GM12878 (cell line): Measurements from ENCODE around the gene ADGRL3. TPM values are rescaled to one million over a fixed set of nuclear protein-coding genes. Genes with fewer than 3 reads are reported as not detected.

Experiments used
- ATAC-seq: fragments of 200-7000 bp; cut with Tn5 transposase; 3 replicates; pipeline ENCODE4 v1.9.1; 2020; ENCODE audit warnings: mild to moderate bottlenecking, moderate library complexity
- BruUV-seq: library from RNA; stranded (reverse); fragments of 400-500 nt; replicated peaks from 2 replicates; lab custom pipeline; 2021; lab: Mats Ljungman, UMichigan
- CTCF ChIA-PET: fragments of 300-600 bp; sonication (Branson Sonifier 250); formaldehyde crosslinking; extraction: SDS; loops from one replicate; lab custom pipeline; 2021; ENCODE audit warnings: inconsistent platforms; lab: Yijun Ruan, JAX
- POLR2A ChIA-PET: fragments of 350-600 bp; formaldehyde crosslinking; extraction: SDS; loops from one replicate; lab custom pipeline; 2021; ENCODE audit warnings: inconsistent platforms; lab: Charles Lee
- RAD21 ChIA-PET: fragments of 300-600 bp; sonication (Branson Sonifier 250); formaldehyde crosslinking; loops from one replicate; lab custom pipeline; 2023; ENCODE audit warnings: antibody characterized with exemption; ENCODE audit not compliant: unreplicated experiment; lab: Charles Lee
- SMC1A ChIA-PET: fragments of 300-600 bp; sonication (Branson Sonifier 250); formaldehyde crosslinking; loops from one replicate; lab custom pipeline; 2023; ENCODE audit not compliant: unreplicated experiment, uncharacterized antibody; lab: Charles Lee
- DNase-seq: peaks from one replicate; pipeline ENCODE4 v3.0.0-alpha.2; 2011; ENCODE audit warnings: low read depth, low spot score
- FAIRE-seq: peaks from 3 replicates; lab custom pipeline; 2011; peaks lifted over from hg19 to GRCh38; lab: Jason Lieb, UNC
- H2AFZ ChIP-seq: 2 replicates; pipeline ENCODE4 v1.6.0; 2011; ENCODE audit warnings: low read depth, low read length, control low read depth; ENCODE audit not compliant: control insufficient read depth
- H3K27ac ChIP-seq: 2 replicates; pipeline ENCODE4 v1.5.1; 2011; ENCODE audit warnings: control low read depth; ENCODE audit not compliant: control insufficient read depth, insufficient read depth
- H3K27me3 ChIP-seq, 2 experiments: replicated peaks in 1 of 2; 2 replicates each; pipeline versions ENCODE4 v1.6.0 to v1.6.1; 2011; ENCODE audit warnings: low read length in 1 of 2; ENCODE audit not compliant: control insufficient read depth in 2 of 2, insufficient read depth in 2 of 2
- H3K36me3 ChIP-seq, 2 experiments: 2 replicates each; pipeline ENCODE4 v1.5.1; 2011; ENCODE audit warnings: low read length in 1 of 2; ENCODE audit not compliant: control insufficient read depth in 2 of 2, insufficient read depth in 2 of 2
- H3K4me1 ChIP-seq: 2 replicates; pipeline ENCODE4 v1.6.1; 2011; ENCODE audit warnings: mild to moderate bottlenecking, low read length, moderate library complexity, mixed read lengths; ENCODE audit not compliant: control insufficient read depth, insufficient read depth
- H3K4me2 ChIP-seq: 2 replicates; pipeline ENCODE4 v1.6.0; 2011; ENCODE audit warnings: control low read depth; ENCODE audit not compliant: control insufficient read depth, insufficient read depth
- H3K4me3 ChIP-seq: fragments of 200-600 bp; sonication (generic); 2 replicates; pipeline ENCODE4 v1.5.1; 2016
- H3K79me2 ChIP-seq: 2 replicates; pipeline ENCODE4 v1.6.0; 2011; ENCODE audit warnings: low read length; ENCODE audit not compliant: control insufficient read depth, insufficient read depth
- H3K9ac ChIP-seq: 2 replicates; pipeline ENCODE4 v1.8.0; 2011; ENCODE audit warnings: low read length, control low read depth, mixed read lengths; ENCODE audit not compliant: control insufficient read depth, insufficient read depth
- H3K9me3 ChIP-seq: replicated peaks from 3 replicates; pipeline ENCODE4 v1.5.1; 2011; ENCODE audit warnings: mild to moderate bottlenecking, low read length; ENCODE audit not compliant: control insufficient read depth, insufficient read depth
- H4K20me1 ChIP-seq: 2 replicates; pipeline ENCODE4 v1.6.0; 2011; ENCODE audit not compliant: control insufficient read depth, insufficient read depth
- CBX3 ChIP-seq: fragments of 200-600 bp; sonication (generic); IDR thresholded peaks from 2 replicates; pipeline ENCODE4 v1.6.1; 2016; ENCODE audit warnings: low read depth, borderline replicate concordance
- CREB1 ChIP-seq: IDR thresholded peaks from 2 replicates; pipeline ENCODE4 v1.6.1; 2012; ENCODE audit warnings: low read depth, mild to moderate bottlenecking, inconsistent platforms
- DPF2 ChIP-seq: fragments of 450-650 bp; IDR thresholded peaks from 2 replicates; pipeline ENCODE4 v1.6.1; 2017; ENCODE audit warnings: mild to moderate bottlenecking
- EGR1 ChIP-seq, 2 experiments: IDR thresholded peaks; 1 replicate in 1 of 2; 2 replicates in 1 of 2; pipeline ENCODE4 v1.6.1; 2011 to 2012; ENCODE audit warnings: low read depth in 2 of 2, low read length in 2 of 2, borderline replicate concordance in 1 of 2, mild to moderate bottlenecking in 1 of 2, moderate library complexity in 1 of 2
- EP300 ChIP-seq, 2 experiments: fragments of 150-350 bp in 1 of 2; IDR thresholded peaks; 2 replicates each; pipeline ENCODE4 v1.6.1; 2011 to 2012; ENCODE audit warnings: low read depth in 2 of 2, low read length in 2 of 2, borderline replicate concordance in 1 of 2, improper control_type of control experiment in 1 of 2, inconsistent platforms in 1 of 2; ENCODE audit not compliant: control insufficient read depth in 1 of 2
- FOXK2 ChIP-seq: fragments of 450-650 bp; IDR thresholded peaks from 2 replicates; pipeline ENCODE4 v1.6.1; 2017; ENCODE audit warnings: mild to moderate bottlenecking, moderate library complexity
- IKZF2 ChIP-seq, 2 experiments: fragments of 450-650 bp; IDR thresholded peaks; 2 replicates each; pipeline ENCODE4 v1.6.1; 2017; ENCODE audit warnings: mild to moderate bottlenecking in 2 of 2, moderate library complexity in 2 of 2
- KDM1A ChIP-seq: fragments of 200-600 bp; sonication (generic); IDR thresholded peaks from 2 replicates; pipeline ENCODE4 v1.6.1; 2016; ENCODE audit warnings: borderline replicate concordance
- POLR2AphosphoS5 ChIP-seq: IDR thresholded peaks from 2 replicates; pipeline ENCODE4 v1.6.1; 2011; ENCODE audit warnings: mild to moderate bottlenecking, low read length, inconsistent platforms
- RAD21 ChIP-seq: IDR thresholded peaks from 2 replicates; pipeline ENCODE4 v1.6.1; 2011; ENCODE audit warnings: mild to moderate bottlenecking, low read depth, low read length, moderate library complexity; ENCODE audit not compliant: insufficient read depth
- RUNX3 ChIP-seq: IDR thresholded peaks from 2 replicates; pipeline ENCODE4 v1.6.1; 2012; ENCODE audit warnings: low read length, inconsistent platforms
- SMARCA5 ChIP-seq: fragments of 450-650 bp; IDR thresholded peaks from 2 replicates; pipeline ENCODE4 v1.6.1; 2017; ENCODE audit warnings: mild to moderate bottlenecking
- TARDBP ChIP-seq: IDR thresholded peaks from 2 replicates; pipeline ENCODE4 v1.6.1; 2016; ENCODE audit warnings: borderline replicate concordance
- ZNF24 ChIP-seq: fragments of 450-650 bp; IDR thresholded peaks from 2 replicates; pipeline ENCODE4 v1.6.1; 2017; ENCODE audit warnings: antibody characterized with exemption, mild to moderate bottlenecking
- WGBS: methylation state at CpG from one replicate; pipeline ENCODE4 v1.1.6; 2016; ENCODE audit warnings: low lambda C conversion rate; ENCODE audit not compliant: insufficient replicate concordance, insufficient coverage; ENCODE audit errors: missing lambda C conversion rate; 5-methylcytosine and 5-hydroxymethylcytosine counted together
- in situ Hi-C: fragments of 300-500 bp; cut with MboI; formaldehyde crosslinking; loops from 9 replicates; pipeline ENCODE4 v1.14.3; 2018; ENCODE audit warnings: mixed read lengths
- intact Hi-C: fragments of 100-400 bp; cut with micrococcal nuclease; formaldehyde crosslinking; loops from one replicate; pipeline ENCODE4 v1.14.2; 2022; ENCODE audit not compliant: unreplicated experiment
- polyA plus RNA-seq, 11 experiments: library from polyadenylated mRNA; depleted of rRNA in 4 of 11; unstranded in 6 of 11; stranded (reverse) in 5 of 11; fragments of >200 nt; fragmentation: Nextera tagmentation in 4 of 11; fragmentation: Illumina TruSeq in 1 of 11; extraction: Ambion mirVana in 4 of 11; extraction: Trizol in 1 of 11; gene quantifications; 1 replicate in 1 of 11; 2 replicates in 10 of 11; pipeline versions ENCODE4 v1.2.1 to v1.2.3, GENCODE V29; 2011 to 2016; ENCODE audit warnings: inconsistent platforms in 2 of 11, missing spikeins in 2 of 11, low read depth in 1 of 11
- total RNA-seq, 4 experiments: library from RNA; depleted of rRNA in 3 of 4; stranded (reverse); fragments of >200 nt in 3 of 4; fragmentation: Illumina TruSeq in 1 of 4; extraction: Trizol in 1 of 4; gene quantifications; 2 replicates each; pipeline versions ENCODE4 v1.2.1 to v1.2.3, GENCODE V29; 2013 to 2021
- TF ChIP-seq, protein P1 (sequence below): fragments of 150-350 bp; IDR thresholded peaks from 2 replicates; pipeline ENCODE4 v1.6.1; 2016; ENCODE audit warnings: low read depth, low read length
- TF ChIP-seq, protein P2 (sequence below): fragments of 450-650 bp; IDR thresholded peaks from 2 replicates; pipeline ENCODE4 v1.6.1; 2016; ENCODE audit warnings: mild to moderate bottlenecking

Gene ADGRL3
- total and polyA plus RNA-seq, 10 of the 15 experiments (the other 5 are each of a cell fraction or from before 2014, with no cell fraction given) = 1.1 TPM; not detected in 9

DNA sequence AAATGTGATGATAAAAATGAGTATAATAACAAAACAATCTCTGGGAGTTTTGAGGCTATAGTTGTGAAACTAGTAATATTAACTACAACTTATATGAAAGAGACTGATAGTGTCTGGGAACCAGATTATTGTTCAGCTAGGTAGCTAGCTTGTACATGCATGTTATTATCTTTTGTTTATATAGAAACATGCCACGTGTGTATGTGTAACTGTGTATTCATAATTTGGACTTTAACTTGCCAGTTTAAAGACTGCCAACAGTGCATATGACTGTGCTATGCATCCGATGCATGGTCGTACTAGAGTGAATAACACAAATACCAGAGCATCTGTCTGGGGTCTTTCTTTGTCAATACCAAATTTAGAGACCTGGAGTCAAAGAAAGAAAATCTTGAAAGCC is 92.2 kb downstream of the ADGRL3 start:
- Histone ChIP-seq H3K4me1 (no peaks in the 10 kb centered on the region), H3K4me3 (no peak overlapping the region), H3K4me2 (no peak overlapping the region), H2AFZ (no peak overlapping the region), H3K36me3 (no peaks in the 10 kb centered on the region), H3K9ac (no peak overlapping the region), H4K20me1 (no peaks in the 10 kb centered on the region), H3K79me2 (no peaks in the 10 kb centered on the region), H3K27me3 (no peaks in the 10 kb centered on the region), H3K27ac (no peak overlapping the region), H3K9me3 (no peaks in the 10 kb centered on the region)
- 14% methylated on average over 3 of the region's 3 CpGs for WGBS
- in situ Hi-C loops = no loop called here
- RAD21 ChIA-PET = no interaction called here
- CTCF ChIA-PET = no interaction called here
- SMC1A ChIA-PET = interaction anchor here (1.1 to 1.7 kb wide), 3 partner anchors 9 to 18 kb away, joined by 3 to 4 read pairs (median 3); no protein-coding TSS in a partner anchor
- intact Hi-C loops = no loop called here
- POLR2A ChIA-PET = no interaction called here
- DNase-seq (no peak), FAIRE-seq (no peak), ATAC-seq (no peak)
- TF ChIP-seq IKZF2 (IDR thresholded peaks at IDR 0.05) (no peak), RUNX3 (no peak), TARDBP (no peak), DPF2 (no peak), RAD21 (no peak), ZNF24 (no peak), CBX3 (no peak), FOXK2 (no peak), KDM1A (no peak), EGR1 (IDR thresholded peaks at IDR 0.05; ENCODE audit: borderline replicate concordance in 1 of 2, low read depth in 2 of 2, low read length in 2 of 2) (no peak), SMARCA5 (no peak), POLR2AphosphoS5 (no peak), CREB1 (no peak), EP300 (IDR thresholded peaks at IDR 0.05; ENCODE audit: borderline replicate concordance in 1 of 2, control insufficient read depth in 1 of 2, low read depth in 2 of 2, low read length in 2 of 2) (no peak)
- TF ChIP-seq, protein P1, sequence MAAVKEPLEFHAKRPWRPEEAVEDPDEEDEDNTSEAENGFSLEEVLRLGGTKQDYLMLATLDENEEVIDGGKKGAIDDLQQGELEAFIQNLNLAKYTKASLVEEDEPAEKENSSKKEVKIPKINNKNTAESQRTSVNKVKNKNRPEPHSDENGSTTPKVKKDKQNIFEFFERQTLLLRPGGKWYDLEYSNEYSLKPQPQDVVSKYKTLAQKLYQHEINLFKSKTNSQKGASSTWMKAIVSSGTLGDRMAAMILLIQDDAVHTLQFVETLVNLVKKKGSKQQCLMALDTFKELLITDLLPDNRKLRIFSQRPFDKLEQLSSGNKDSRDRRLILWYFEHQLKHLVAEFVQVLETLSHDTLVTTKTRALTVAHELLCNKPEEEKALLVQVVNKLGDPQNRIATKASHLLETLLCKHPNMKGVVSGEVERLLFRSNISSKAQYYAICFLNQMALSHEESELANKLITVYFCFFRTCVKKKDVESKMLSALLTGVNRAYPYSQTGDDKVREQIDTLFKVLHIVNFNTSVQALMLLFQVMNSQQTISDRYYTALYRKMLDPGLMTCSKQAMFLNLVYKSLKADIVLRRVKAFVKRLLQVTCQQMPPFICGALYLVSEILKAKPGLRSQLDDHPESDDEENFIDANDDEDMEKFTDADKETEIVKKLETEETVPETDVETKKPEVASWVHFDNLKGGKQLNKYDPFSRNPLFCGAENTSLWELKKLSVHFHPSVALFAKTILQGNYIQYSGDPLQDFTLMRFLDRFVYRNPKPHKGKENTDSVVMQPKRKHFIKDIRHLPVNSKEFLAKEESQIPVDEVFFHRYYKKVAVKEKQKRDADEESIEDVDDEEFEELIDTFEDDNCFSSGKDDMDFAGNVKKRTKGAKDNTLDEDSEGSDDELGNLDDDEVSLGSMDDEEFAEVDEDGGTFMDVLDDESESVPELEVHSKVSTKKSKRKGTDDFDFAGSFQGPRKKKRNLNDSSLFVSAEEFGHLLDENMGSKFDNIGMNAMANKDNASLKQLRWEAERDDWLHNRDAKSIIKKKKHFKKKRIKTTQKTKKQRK = no peak
- TF ChIP-seq, protein P2, sequence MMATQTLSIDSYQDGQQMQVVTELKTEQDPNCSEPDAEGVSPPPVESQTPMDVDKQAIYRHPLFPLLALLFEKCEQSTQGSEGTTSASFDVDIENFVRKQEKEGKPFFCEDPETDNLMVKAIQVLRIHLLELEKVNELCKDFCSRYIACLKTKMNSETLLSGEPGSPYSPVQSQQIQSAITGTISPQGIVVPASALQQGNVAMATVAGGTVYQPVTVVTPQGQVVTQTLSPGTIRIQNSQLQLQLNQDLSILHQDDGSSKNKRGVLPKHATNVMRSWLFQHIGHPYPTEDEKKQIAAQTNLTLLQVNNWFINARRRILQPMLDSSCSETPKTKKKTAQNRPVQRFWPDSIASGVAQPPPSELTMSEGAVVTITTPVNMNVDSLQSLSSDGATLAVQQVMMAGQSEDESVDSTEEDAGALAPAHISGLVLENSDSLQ = no peak
- BruUV-seq = no TSS peak
